ENCODE measurements around the gene IGFBP5.

DNA sequence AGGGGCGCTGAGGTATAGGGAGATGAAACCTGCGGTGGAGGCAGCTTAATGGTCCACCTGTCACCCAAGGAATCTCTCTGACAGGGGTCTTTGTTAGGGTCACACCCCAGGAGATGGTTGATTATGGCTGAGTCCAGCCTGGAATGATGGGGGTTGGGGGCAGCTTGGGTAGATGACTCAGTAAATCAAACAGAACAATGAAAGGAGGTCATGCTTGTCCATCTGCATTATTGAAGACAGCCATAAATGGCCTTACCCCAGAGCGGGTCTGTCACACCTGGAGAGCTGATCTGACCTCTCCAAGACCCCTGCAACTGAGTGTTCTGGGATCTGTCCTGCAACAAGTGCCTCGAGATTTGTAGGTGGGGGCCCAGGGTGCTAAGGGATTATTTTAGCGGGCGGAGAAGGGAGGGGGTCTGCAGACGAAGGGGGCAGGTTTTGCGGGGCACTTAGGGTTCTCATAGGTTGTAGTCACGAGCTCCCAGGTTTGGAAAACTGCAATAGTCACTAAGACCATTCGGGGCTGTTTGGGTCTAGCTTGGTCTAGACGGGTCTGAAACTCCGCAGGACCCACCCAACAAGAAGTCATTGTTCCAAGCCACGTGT lies 62.9 kb downstream of the IGFBP5 start:
- TF ChIP-seq, protein P1, sequence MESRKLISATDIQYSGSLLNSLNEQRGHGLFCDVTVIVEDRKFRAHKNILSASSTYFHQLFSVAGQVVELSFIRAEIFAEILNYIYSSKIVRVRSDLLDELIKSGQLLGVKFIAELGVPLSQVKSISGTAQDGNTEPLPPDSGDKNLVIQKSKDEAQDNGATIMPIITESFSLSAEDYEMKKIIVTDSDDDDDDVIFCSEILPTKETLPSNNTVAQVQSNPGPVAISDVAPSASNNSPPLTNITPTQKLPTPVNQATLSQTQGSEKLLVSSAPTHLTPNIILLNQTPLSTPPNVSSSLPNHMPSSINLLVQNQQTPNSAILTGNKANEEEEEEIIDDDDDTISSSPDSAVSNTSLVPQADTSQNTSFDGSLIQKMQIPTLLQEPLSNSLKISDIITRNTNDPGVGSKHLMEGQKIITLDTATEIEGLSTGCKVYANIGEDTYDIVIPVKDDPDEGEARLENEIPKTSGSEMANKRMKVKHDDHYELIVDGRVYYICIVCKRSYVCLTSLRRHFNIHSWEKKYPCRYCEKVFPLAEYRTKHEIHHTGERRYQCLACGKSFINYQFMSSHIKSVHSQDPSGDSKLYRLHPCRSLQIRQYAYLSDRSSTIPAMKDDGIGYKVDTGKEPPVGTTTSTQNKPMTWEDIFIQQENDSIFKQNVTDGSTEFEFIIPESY (CRISPR knock-in tag; IDR thresholded peaks at IDR 0.05) = no peak
- TF ChIP-seq CCNT2 (IDR thresholded peaks at IDR 0.05; ENCODE audit: borderline replicate concordance, extremely low read depth, insufficient read length, low read depth, low read length) = no peak
- TF ChIP-seq GATAD2B (IDR thresholded peaks at IDR 0.05; ENCODE audit: borderline replicate concordance) = no peak
- TF ChIP-seq PCBP2 (IDR thresholded peaks at IDR 0.05; ENCODE audit: low read depth, low read length, poor library complexity, severe bottlenecking) = no peak
- TF ChIP-seq, protein P2, sequence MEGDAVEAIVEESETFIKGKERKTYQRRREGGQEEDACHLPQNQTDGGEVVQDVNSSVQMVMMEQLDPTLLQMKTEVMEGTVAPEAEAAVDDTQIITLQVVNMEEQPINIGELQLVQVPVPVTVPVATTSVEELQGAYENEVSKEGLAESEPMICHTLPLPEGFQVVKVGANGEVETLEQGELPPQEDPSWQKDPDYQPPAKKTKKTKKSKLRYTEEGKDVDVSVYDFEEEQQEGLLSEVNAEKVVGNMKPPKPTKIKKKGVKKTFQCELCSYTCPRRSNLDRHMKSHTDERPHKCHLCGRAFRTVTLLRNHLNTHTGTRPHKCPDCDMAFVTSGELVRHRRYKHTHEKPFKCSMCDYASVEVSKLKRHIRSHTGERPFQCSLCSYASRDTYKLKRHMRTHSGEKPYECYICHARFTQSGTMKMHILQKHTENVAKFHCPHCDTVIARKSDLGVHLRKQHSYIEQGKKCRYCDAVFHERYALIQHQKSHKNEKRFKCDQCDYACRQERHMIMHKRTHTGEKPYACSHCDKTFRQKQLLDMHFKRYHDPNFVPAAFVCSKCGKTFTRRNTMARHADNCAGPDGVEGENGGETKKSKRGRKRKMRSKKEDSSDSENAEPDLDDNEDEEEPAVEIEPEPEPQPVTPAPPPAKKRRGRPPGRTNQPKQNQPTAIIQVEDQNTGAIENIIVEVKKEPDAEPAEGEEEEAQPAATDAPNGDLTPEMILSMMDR (IDR thresholded peaks at IDR 0.05 in 2 of 3, conservative IDR thresholded peaks at IDR 0.05 in 1 of 3; ENCODE audit: insufficient read depth in 2 of 3, low read depth in 1 of 3, low read length in 3 of 3) = no peak
- no peak for TF ChIP-seq ATF7 (IDR thresholded peaks at IDR 0.05)
- TF ChIP-seq POLR2A (conservative IDR thresholded peaks at IDR 0.05) = no peak
- TF ChIP-seq, protein P3, sequence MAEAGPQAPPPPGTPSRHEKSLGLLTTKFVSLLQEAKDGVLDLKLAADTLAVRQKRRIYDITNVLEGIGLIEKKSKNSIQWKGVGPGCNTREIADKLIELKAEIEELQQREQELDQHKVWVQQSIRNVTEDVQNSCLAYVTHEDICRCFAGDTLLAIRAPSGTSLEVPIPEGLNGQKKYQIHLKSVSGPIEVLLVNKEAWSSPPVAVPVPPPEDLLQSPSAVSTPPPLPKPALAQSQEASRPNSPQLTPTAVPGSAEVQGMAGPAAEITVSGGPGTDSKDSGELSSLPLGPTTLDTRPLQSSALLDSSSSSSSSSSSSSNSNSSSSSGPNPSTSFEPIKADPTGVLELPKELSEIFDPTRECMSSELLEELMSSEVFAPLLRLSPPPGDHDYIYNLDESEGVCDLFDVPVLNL (CRISPR knock-in tag; IDR thresholded peaks at IDR 0.05; ENCODE audit: low read depth) = no peak
- TF ChIP-seq ZNF124 (CRISPR knock-in tag; IDR thresholded peaks at IDR 0.05) = no peak
- no peak for TF ChIP-seq ZC3H11A (IDR thresholded peaks at IDR 0.05; ENCODE audit: low read depth, low read length)

All from K562 (cell line).